CD4-positive, alpha-beta T cell treated with Interferon alpha-2 for 1 hour (primary cell): Measurements from ENCODE around the gene TNS1.

Experiments used
- DNase-seq, 2 donors: peaks; one replicate each; pipeline ENCODE4 v3.0.0-alpha.2; 2020 to 2022

Gene TNS1

GRCh38 chr2:217928324-217929181 lies 74.2 kb downstream of the TNS1 start:
- DNase-seq, result no peak

GRCh38 chr2:217927601-217928323 lies 75.0 kb downstream of the TNS1 start:
- no peak for DNase-seq

GRCh38 chr2:217926801-217927200 lies 76.0 kb downstream of the TNS1 start:
- no peak for DNase-seq

GRCh38 chr2:217924346-217924901 lies 78.4 kb downstream of the TNS1 start:
- no peak for DNase-seq

GRCh38 chr2:217923007-217923686 lies 79.6 kb downstream of the TNS1 start:
- DNase-seq, result no peak

- no peak for DNase-seq
Measured at GRCh38 chr2:217922101-217923006, 80.4 kb downstream of the TNS1 start.

- no peak for DNase-seq
Measured at GRCh38 chr2:217920879-217921603, 81.8 kb downstream of the TNS1 start.

GRCh38 chr2:217919781-217920351 lies 82.9 kb downstream of the TNS1 start:
- no peak for DNase-seq

- no peak for DNase-seq
Measured at GRCh38 chr2:217919204-217919603, 83.6 kb downstream of the TNS1 start.

GRCh38 chr2:217918308-217919024 lies 84.3 kb downstream of the TNS1 start:
- DNase-seq, result no peak

GRCh38 chr2:217916504-217917254 lies 86.1 kb downstream of the TNS1 start:
- no peak for DNase-seq

GRCh38 chr2:217915706-217916105 lies 87.1 kb downstream of the TNS1 start:
- DNase-seq, result no peak

GRCh38 chr2:217914878-217915277 lies 87.9 kb downstream of the TNS1 start:
- no peak for DNase-seq

- DNase-seq, result no peak
Measured at GRCh38 chr2:217914078-217914477, 88.7 kb downstream of the TNS1 start.

- DNase-seq, result no peak
Measured at GRCh38 chr2:217913436-217913835, 89.4 kb downstream of the TNS1 start.

GRCh38 chr2:217912098-217913024 lies 90.4 kb downstream of the TNS1 start:
- no peak for DNase-seq

GRCh38 chr2:217911283-217912097 lies 91.3 kb downstream of the TNS1 start:
- DNase-seq, result no peak

GRCh38 chr2:217910875-217911212 lies 92.0 kb downstream of the TNS1 start:
- no peak for DNase-seq
